ENCODE measurements around the gene AMIGO3. TPM values are rescaled to one million over a fixed set of nuclear protein-coding genes. Genes with fewer than 3 reads are reported as not detected.

The AMIGO3 gene
- total RNA-seq, 1 donor from 2014 or later: not detected

- Histone ChIP-seq H3K9me3 (ENCODE audit: low read depth) (no peaks in the 10 kb centered on the region), H3K4me3 (no peak overlapping the region), H3K27me3 (no peaks in the 10 kb centered on the region), H3K36me3 (no peaks in the 10 kb centered on the region), H3F3A (ENCODE audit: low read depth) (peaks cover 11% of the 10 kb centered on the region), H3K9ac (no peak overlapping the region), H4K20me1 (ENCODE audit: low read depth) (peaks cover 11% of the 10 kb centered on the region), H3K79me2 (ENCODE audit: low read depth) (peaks cover 8% of the 10 kb centered on the region), H3K27ac (no peak overlapping the region), H2AFZ (replicated peaks) (no peak overlapping the region), H3K4me2 (no peak overlapping the region), H3K4me1 (peaks cover 4% of the 10 kb centered on the region)
- DNase-seq (ENCODE audit: low spot score): no peak
- Mint-ChIP-seq H3K27me3 (ENCODE audit: insufficient read depth, low read depth) (peaks cover 6% of the 10 kb centered on the region), H3K4me3 (no peak overlapping the region), H3K4me1 (peaks cover 28% of the 10 kb centered on the region), H3K9me3 (no peaks in the 10 kb centered on the region), H3K27ac (peak overlapping the region; percentile 1), H3K36me3 (no peaks in the 10 kb centered on the region)
- TF ChIP-seq EZH2phosphoT487 (IDR thresholded peaks at IDR 0.05): no peak
- no peak for TF ChIP-seq EZH2 (IDR thresholded peaks at IDR 0.05)
- TF ChIP-seq, protein P1, sequence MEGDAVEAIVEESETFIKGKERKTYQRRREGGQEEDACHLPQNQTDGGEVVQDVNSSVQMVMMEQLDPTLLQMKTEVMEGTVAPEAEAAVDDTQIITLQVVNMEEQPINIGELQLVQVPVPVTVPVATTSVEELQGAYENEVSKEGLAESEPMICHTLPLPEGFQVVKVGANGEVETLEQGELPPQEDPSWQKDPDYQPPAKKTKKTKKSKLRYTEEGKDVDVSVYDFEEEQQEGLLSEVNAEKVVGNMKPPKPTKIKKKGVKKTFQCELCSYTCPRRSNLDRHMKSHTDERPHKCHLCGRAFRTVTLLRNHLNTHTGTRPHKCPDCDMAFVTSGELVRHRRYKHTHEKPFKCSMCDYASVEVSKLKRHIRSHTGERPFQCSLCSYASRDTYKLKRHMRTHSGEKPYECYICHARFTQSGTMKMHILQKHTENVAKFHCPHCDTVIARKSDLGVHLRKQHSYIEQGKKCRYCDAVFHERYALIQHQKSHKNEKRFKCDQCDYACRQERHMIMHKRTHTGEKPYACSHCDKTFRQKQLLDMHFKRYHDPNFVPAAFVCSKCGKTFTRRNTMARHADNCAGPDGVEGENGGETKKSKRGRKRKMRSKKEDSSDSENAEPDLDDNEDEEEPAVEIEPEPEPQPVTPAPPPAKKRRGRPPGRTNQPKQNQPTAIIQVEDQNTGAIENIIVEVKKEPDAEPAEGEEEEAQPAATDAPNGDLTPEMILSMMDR (IDR thresholded peaks at IDR 0.05): no peak
Measured at GRCh38 chr3:49667701-49668413, 51.6 kb downstream of the AMIGO3 start.

Small RNA genes lying within 50 kb of the gene (small RNA-seq; reads per million reads assigned to genes)
- not detected for gene AMIGO3
- not detected for gene COX6CP14

Other genes starting within 250 kb of the AMIGO3 start
- 67.5 and 94.5 TPM in 2 replicates for gene DAG1, start 249.4 kb downstream of the AMIGO3 start, total RNA-seq (ENCODE audit: low replicate concordance)
- 0.17 and 0.53 TPM in 2 replicates for gene BSN, start 165.2 kb downstream of the AMIGO3 start, total RNA-seq (ENCODE audit: low replicate concordance)
- gene APEH, start 45.3 kb downstream of the AMIGO3 start, total RNA-seq (ENCODE audit: low replicate concordance): 132 and 160 TPM in 2 replicates
- 2.7 and 8.8 TPM in 2 replicates for gene MST1, start 30.2 kb downstream of the AMIGO3 start, total RNA-seq (ENCODE audit: low replicate concordance)
- gene RNF123, start 30.1 kb downstream of the AMIGO3 start, total RNA-seq (ENCODE audit: low replicate concordance): 15.0 and 34.4 TPM in 2 replicates
- gene GMPPB, start 4.3 kb upstream of the AMIGO3 start, total RNA-seq (ENCODE audit: low replicate concordance): 10.6 and 18.8 TPM in 2 replicates
- 26.3 and 41.2 TPM in 2 replicates for gene IP6K1, start 66.9 kb upstream of the AMIGO3 start, total RNA-seq (ENCODE audit: low replicate concordance)
- 0.12 TPM in 1 of 2 replicates, not detected in the other for gene CDHR4, start 80.2 kb upstream of the AMIGO3 start, total RNA-seq (ENCODE audit: low replicate concordance)
- gene INKA1, start 83.6 kb upstream of the AMIGO3 start, total RNA-seq (ENCODE audit: low replicate concordance): 0.84 TPM in 1 of 2 replicates, not detected in the other
- gene UBA7, start 94.3 kb upstream of the AMIGO3 start, total RNA-seq (ENCODE audit: low replicate concordance): 0.47 and 4.3 TPM in 2 replicates
- gene TRAIP, start 136.9 kb upstream of the AMIGO3 start, total RNA-seq (ENCODE audit: low replicate concordance): 24.4 and 32.2 TPM in 2 replicates
- gene CAMKV, start 150.2 kb upstream of the AMIGO3 start, total RNA-seq (ENCODE audit: low replicate concordance): 10.8 and 12.1 TPM in 2 replicates
- 0.32 and 1.8 TPM in 2 replicates for gene MST1R, start 184.2 kb upstream of the AMIGO3 start, total RNA-seq (ENCODE audit: low replicate concordance)
- gene MON1A, start 210.1 kb upstream of the AMIGO3 start, total RNA-seq (ENCODE audit: low replicate concordance): 1.9 and 4.5 TPM in 2 replicates
- gene RBM6, start 220.5 kb upstream of the AMIGO3 start, total RNA-seq (ENCODE audit: low replicate concordance): 126 and 170 TPM in 2 replicates

All from neural progenitor cell (in vitro differentiated cells).